NCI-H82 treated with DMSO at 0.1 percent for 48 hours (cell line): Measurements from ENCODE around the gene LRCH1.
"Not testable (repeated sequence)": the region's sequence is repeated elsewhere in the genome, so short reads cannot be mapped to it uniquely, and the experiment has no call there.

Experiments used
- DNase-seq: peaks from one replicate; lab custom pipeline; 2025; ENCODE audit not compliant: unreplicated experiment; lab: John Stamatoyannopoulos, UW

The LRCH1 gene

GRCh38 chr13:46552889-46553520 lies at the start of gene LRCH1:
Gene LRCH1 (plus strand): TSS chr13:46553170. CDS start chr13:46553397, 227 bp downstream.
- peak; percentile 92 for DNase-seq

GRCh38 chr13:46504036-46504435 lies 48.9 kb upstream of the LRCH1 start:
- no peak for DNase-seq

- DNase-seq = no peak
Observed at GRCh38 chr13:46507981-46508380, 45.0 kb upstream of the LRCH1 start.

GRCh38 chr13:46509981-46510380 lies 43.0 kb upstream of the LRCH1 start:
- DNase-seq = no peak

- no peak for DNase-seq
Observed at GRCh38 chr13:46515803-46516202, 37.2 kb upstream of the LRCH1 start.

GRCh38 chr13:46516599-46517338 lies 36.2 kb upstream of the LRCH1 start:
- no peak for DNase-seq

- DNase-seq = not testable (repeated sequence)
Observed at GRCh38 chr13:46517748-46518147, 35.2 kb upstream of the LRCH1 start.

GRCh38 chr13:46519182-46519581 lies 33.8 kb upstream of the LRCH1 start:
- DNase-seq = no peak

- DNase-seq = no peak
Observed at GRCh38 chr13:46520166-46520565, 32.8 kb upstream of the LRCH1 start.

- no peak for DNase-seq
Observed at GRCh38 chr13:46521486-46521885, 31.5 kb upstream of the LRCH1 start.

GRCh38 chr13:46521921-46522747 lies 30.8 kb upstream of the LRCH1 start:
- peak; percentile 76 for DNase-seq

- DNase-seq = no peak
Observed at GRCh38 chr13:46522748-46523030, 30.3 kb upstream of the LRCH1 start.

GRCh38 chr13:46523972-46524752 lies 28.8 kb upstream of the LRCH1 start:
- no peak for DNase-seq

GRCh38 chr13:46526100-46526735 lies 26.8 kb upstream of the LRCH1 start:
- DNase-seq = peak; percentile 34

- DNase-seq = no peak
Observed at GRCh38 chr13:46526740-46527139, 26.2 kb upstream of the LRCH1 start.

GRCh38 chr13:46527237-46527636 lies 25.7 kb upstream of the LRCH1 start:
- no peak for DNase-seq

- no peak for DNase-seq
Observed at GRCh38 chr13:46529216-46529919, 23.6 kb upstream of the LRCH1 start.

GRCh38 chr13:46530084-46530935 lies 22.7 kb upstream of the LRCH1 start:
- no peak for DNase-seq

GRCh38 chr13:46531953-46532352 lies 21.0 kb upstream of the LRCH1 start:
- DNase-seq = no peak
